GM23248 (cell line): ENCODE results near the gene IMMT.

Experiments used
- EZH2 ChIP-seq: fragments of 200-600 bp; sonication (generic); IDR thresholded peaks from 2 replicates; pipeline ENCODE4 v1.6.1; 2018; ENCODE audit warnings: antibody characterized with exemption, mild to moderate bottlenecking; ENCODE audit not compliant: insufficient read depth, poor library complexity, severe bottlenecking
- EZH2phosphoT487 ChIP-seq: fragments of 200-600 bp; sonication (generic); IDR thresholded peaks from 2 replicates; pipeline ENCODE4 v1.6.1; 2018; ENCODE audit warnings: antibody characterized with exemption, moderate library complexity, mild to moderate bottlenecking, low read depth; ENCODE audit not compliant: insufficient read depth

DNA sequence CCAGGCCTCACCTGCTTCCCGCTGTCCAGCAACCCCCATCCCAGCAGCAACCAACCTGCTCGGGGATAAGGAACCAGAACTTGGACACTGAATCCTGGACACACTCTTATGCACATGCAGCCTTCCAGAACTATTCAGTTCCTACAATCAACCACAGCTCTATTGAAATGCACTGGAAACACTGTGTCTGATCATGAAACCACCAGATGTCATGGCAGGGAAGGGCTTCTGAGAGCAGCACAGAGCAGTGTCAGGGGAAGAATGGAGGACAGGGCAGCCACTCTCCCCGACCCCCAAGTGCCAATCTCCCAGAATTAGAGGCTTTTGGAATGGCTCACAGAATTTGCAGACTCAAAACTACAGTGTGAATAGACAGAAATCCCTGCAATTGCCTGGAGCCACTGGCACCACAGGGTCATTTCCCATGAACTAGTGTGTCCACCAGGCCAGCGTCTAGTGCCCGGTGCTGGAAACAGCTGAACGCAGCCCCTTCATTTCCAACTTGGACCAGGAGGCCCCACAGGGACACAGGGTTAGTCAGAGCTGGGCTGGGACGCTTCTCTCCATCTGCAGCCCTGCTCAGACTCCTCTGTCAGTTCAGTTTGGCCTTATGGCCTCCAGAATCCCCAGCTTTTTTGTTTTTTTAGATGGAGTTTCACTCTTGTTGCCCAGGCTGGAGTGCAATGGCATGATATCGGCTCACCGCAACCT is 29.5 kb upstream of the IMMT start:
- no peak for TF ChIP-seq EZH2
- TF ChIP-seq EZH2phosphoT487: no peak
